Astrocyte (in vitro differentiated cells and primary cell): ENCODE results near the gene WASF1.

Source experiments
- CTCF ChIP-seq: IDR thresholded peaks from 2 replicates; pipeline ENCODE4 v1.5.1; 2011; ENCODE audit warnings: low read depth, mild to moderate bottlenecking, inconsistent platforms, low read length, moderate library complexity; ENCODE audit not compliant: insufficient read depth
- EZH2 ChIP-seq: IDR thresholded peaks from 2 replicates; pipeline ENCODE4 v1.6.1; 2012; ENCODE audit warnings: mild to moderate bottlenecking, low read length, inconsistent platforms; ENCODE audit not compliant: insufficient read depth

DNA sequence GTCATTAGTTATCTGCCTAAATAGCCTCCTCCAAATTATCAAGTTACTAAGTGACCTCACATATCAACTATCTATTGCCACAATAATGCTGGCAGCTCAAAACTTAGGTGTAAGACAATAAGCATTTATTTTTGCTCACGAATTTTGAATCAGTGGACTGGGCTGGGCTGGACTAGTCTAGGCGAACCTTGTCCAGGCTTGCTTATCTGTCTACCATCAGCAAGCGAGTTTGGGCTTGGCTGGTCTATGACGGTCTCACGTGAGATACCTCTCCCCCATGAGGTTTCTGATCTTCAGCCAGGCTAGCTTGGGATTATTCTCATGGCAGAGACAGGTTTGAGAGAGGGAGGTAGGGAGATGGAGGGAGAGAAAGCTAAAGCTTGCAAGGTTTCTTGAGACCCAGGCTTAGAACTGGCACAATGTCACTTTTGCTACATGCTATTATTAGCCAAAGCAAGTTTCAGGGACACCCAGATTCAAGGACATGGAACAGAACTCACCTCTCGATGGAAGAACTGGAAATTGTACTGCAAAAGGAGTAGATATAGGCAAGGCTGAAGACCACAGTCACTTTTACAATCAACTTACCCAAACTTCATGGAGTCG is 80.9 kb downstream of the WASF1 start:
- TF ChIP-seq CTCF (no peak), EZH2 (no peak)
